ENCODE measurements around the gene IL21R. TPM values are rescaled to one million over a fixed set of nuclear protein-coding genes. Genes with fewer than 3 reads are reported as not detected.

Gene IL21R
- total RNA-seq, 2 experiments from 2014 or later: 29.2 to 29.5 TPM

GRCh38 chr16:27483624-27484023 lies 81.7 kb downstream of the IL21R start:
- H3K9me3 Mint-ChIP-seq: no peaks in the 10 kb centered on the region
- no peak for DNase-seq
- no peak overlapping the region for H3K4me3 Mint-ChIP-seq

GRCh38 chr16:27485126-27485525 lies 83.2 kb downstream of the IL21R start:
- Mint-ChIP-seq H3K27ac (no peak overlapping the region), H3K36me3 (ENCODE audit: low read depth) (peaks cover 54% of the 10 kb centered on the region), H3K4me1 (no peaks in the 10 kb centered on the region), H3K4me3 (no peak overlapping the region), H3K9me3 (no peaks in the 10 kb centered on the region), H3K27me3 (no peaks in the 10 kb centered on the region)
- ChIA-PET CTCF (no interaction called here), POLR2A (no interaction called here)
- DNase-seq: no peak

More at GRCh38 chr16:27483624-27484023, 81.7 kb downstream of the IL21R start:
- Mint-ChIP-seq H3K27ac (no peak overlapping the region), H3K27me3 (no peaks in the 10 kb centered on the region), H3K36me3 (ENCODE audit: low read depth) (peaks cover 53% of the 10 kb centered on the region), H3K4me1 (no peaks in the 10 kb centered on the region)
- ChIA-PET POLR2A (interaction anchor here (1.3 kb wide), 1 partner anchor 24 kb away, joined by 3 read pairs; no protein-coding TSS in a partner anchor), CTCF (no interaction called here)

- POLR2A ChIA-PET: no interaction called here
- H3K36me3 Mint-ChIP-seq (ENCODE audit: low read depth): peaks cover 48% of the 10 kb centered on the region
- no peaks in the 10 kb centered on the region for H3K9me3 Mint-ChIP-seq
- no peaks in the 10 kb centered on the region for H3K4me1 Mint-ChIP-seq
- H3K4me3 Mint-ChIP-seq: no peak overlapping the region
- CTCF ChIA-PET: no interaction called here
- H3K27ac Mint-ChIP-seq: no peak overlapping the region
- no peaks in the 10 kb centered on the region for H3K27me3 Mint-ChIP-seq
- DNase-seq: no peak
Measured at GRCh38 chr16:27485811-27486210, 83.8 kb downstream of the IL21R start.

GRCh38 chr16:27486344-27486743 lies 84.4 kb downstream of the IL21R start:
- H3K4me3 Mint-ChIP-seq: no peak overlapping the region
- DNase-seq: no peak
- ChIA-PET CTCF (no interaction called here), POLR2A (no interaction called here)
- no peaks in the 10 kb centered on the region for H3K27me3 Mint-ChIP-seq
- no peak overlapping the region for H3K27ac Mint-ChIP-seq
- H3K36me3 Mint-ChIP-seq (ENCODE audit: low read depth): peaks cover 51% of the 10 kb centered on the region
- no peaks in the 10 kb centered on the region for H3K9me3 Mint-ChIP-seq
- no peaks in the 10 kb centered on the region for H3K4me1 Mint-ChIP-seq

- Mint-ChIP-seq H3K4me1 (peaks cover 1% of the 10 kb centered on the region), H3K27ac (no peak overlapping the region), H3K36me3 (ENCODE audit: low read depth) (peaks cover 51% of the 10 kb centered on the region), H3K27me3 (no peaks in the 10 kb centered on the region), H3K4me3 (no peak overlapping the region), H3K9me3 (no peaks in the 10 kb centered on the region)
- no peak for DNase-seq
- ChIA-PET POLR2A (no interaction called here), CTCF (no interaction called here)
Measured at GRCh38 chr16:27486760-27487159, 84.8 kb downstream of the IL21R start.

GRCh38 chr16:27489421-27489820 lies 87.4 kb downstream of the IL21R start:
- CTCF ChIA-PET: no interaction called here
- Mint-ChIP-seq H3K4me3 (no peak overlapping the region), H3K4me1 (peaks cover 2% of the 10 kb centered on the region), H3K36me3 (ENCODE audit: low read depth) (peaks cover 48% of the 10 kb centered on the region), H3K27ac (no peak overlapping the region), H3K9me3 (no peaks in the 10 kb centered on the region), H3K27me3 (no peaks in the 10 kb centered on the region)
- no peak for DNase-seq
- POLR2A ChIA-PET: no interaction called here

GRCh38 chr16:27489906-27490305 lies 87.9 kb downstream of the IL21R start:
- Mint-ChIP-seq H3K9me3 (no peaks in the 10 kb centered on the region), H3K4me1 (peaks cover 2% of the 10 kb centered on the region), H3K27ac (no peak overlapping the region), H3K4me3 (no peak overlapping the region), H3K27me3 (no peaks in the 10 kb centered on the region), H3K36me3 (ENCODE audit: low read depth) (peaks cover 48% of the 10 kb centered on the region)
- POLR2A ChIA-PET: no interaction called here
- no peak for DNase-seq
- CTCF ChIA-PET: no interaction called here

- CTCF ChIA-PET: no interaction called here
- no peaks in the 10 kb centered on the region for H3K27me3 Mint-ChIP-seq
- POLR2A ChIA-PET: no interaction called here
- H3K4me3 Mint-ChIP-seq: no peak overlapping the region
- no peaks in the 10 kb centered on the region for H3K9me3 Mint-ChIP-seq
- H3K4me1 Mint-ChIP-seq: peaks cover 2% of the 10 kb centered on the region
- H3K36me3 Mint-ChIP-seq (ENCODE audit: low read depth): peaks cover 36% of the 10 kb centered on the region
- no peak for DNase-seq
- peak overlapping the region; percentile 10 for H3K27ac Mint-ChIP-seq
Measured at GRCh38 chr16:27491894-27492587, 90.1 kb downstream of the IL21R start.

GRCh38 chr16:27492588-27492979 lies 90.6 kb downstream of the IL21R start:
- no peak overlapping the region for H3K27ac Mint-ChIP-seq
- CTCF ChIA-PET: no interaction called here
- peaks cover 39% of the 10 kb centered on the region for H3K36me3 Mint-ChIP-seq (ENCODE audit: low read depth)

GRCh38 chr16:27495191-27495590 lies 93.2 kb downstream of the IL21R start:
- Mint-ChIP-seq H3K27me3 (no peaks in the 10 kb centered on the region), H3K4me3 (no peak overlapping the region), H3K4me1 (peaks cover 2% of the 10 kb centered on the region), H3K36me3 (ENCODE audit: low read depth) (peaks cover 42% of the 10 kb centered on the region), H3K9me3 (no peaks in the 10 kb centered on the region), H3K27ac (no peak overlapping the region)
- ChIA-PET CTCF (no interaction called here), POLR2A (no interaction called here)
- no peak for DNase-seq

More at GRCh38 chr16:27492588-27492979, 90.6 kb downstream of the IL21R start:
- Mint-ChIP-seq H3K9me3 (no peaks in the 10 kb centered on the region), H3K4me1 (peaks cover 2% of the 10 kb centered on the region), H3K27me3 (no peaks in the 10 kb centered on the region), H3K4me3 (no peak overlapping the region)
- POLR2A ChIA-PET: no interaction called here
- no peak for DNase-seq

GRCh38 chr16:27498031-27498825 lies 96.3 kb downstream of the IL21R start:
- no peak overlapping the region for H3K27ac Mint-ChIP-seq
- POLR2A ChIA-PET: no interaction called here
- DNase-seq: no peak
- H3K4me3 Mint-ChIP-seq: no peak overlapping the region
- peaks cover 51% of the 10 kb centered on the region for H3K36me3 Mint-ChIP-seq (ENCODE audit: low read depth)
- no peaks in the 10 kb centered on the region for H3K4me1 Mint-ChIP-seq
- no peaks in the 10 kb centered on the region for H3K9me3 Mint-ChIP-seq
- CTCF ChIA-PET: no interaction called here
- no peaks in the 10 kb centered on the region for H3K27me3 Mint-ChIP-seq

- Mint-ChIP-seq H3K4me1 (no peaks in the 10 kb centered on the region), H3K27me3 (no peaks in the 10 kb centered on the region), H3K36me3 (ENCODE audit: low read depth) (peaks cover 60% of the 10 kb centered on the region), H3K9me3 (no peaks in the 10 kb centered on the region), H3K27ac (no peak overlapping the region), H3K4me3 (no peak overlapping the region)
- no peak for DNase-seq
- CTCF ChIA-PET: interaction anchor here (1.4 kb wide), 1 partner anchor 17 kb away, joined by 4 read pairs; no protein-coding TSS in a partner anchor
- POLR2A ChIA-PET: no interaction called here
Measured at GRCh38 chr16:27498916-27499658, 97.1 kb downstream of the IL21R start.

- Mint-ChIP-seq H3K4me3 (no peak overlapping the region), H3K27me3 (no peaks in the 10 kb centered on the region), H3K36me3 (ENCODE audit: low read depth) (peaks cover 60% of the 10 kb centered on the region), H3K4me1 (no peaks in the 10 kb centered on the region), H3K27ac (no peak overlapping the region), H3K9me3 (no peaks in the 10 kb centered on the region)
- ChIA-PET CTCF (interaction anchor here (1.4 kb wide), 1 partner anchor 17 kb away, joined by 4 read pairs; no protein-coding TSS in a partner anchor), POLR2A (no interaction called here)
- no peak for DNase-seq
Measured at GRCh38 chr16:27499659-27500055, 97.7 kb downstream of the IL21R start.

Measured in activated CD4-positive, alpha-beta memory T cell treated with anti-CD3 and anti-CD28 coated beads, Interleukin-2, amount 10 ng/mL, durations not matched to agents 7 days and 5 days (primary cell).